ENCODE measurements around the gene ASXL1. TPM values are rescaled to one million over a fixed set of nuclear protein-coding genes. Genes with fewer than 3 reads are reported as not detected.

The ASXL1 gene
- total RNA-seq, 2 donors from 2014 or later, result 38.8 to 40.4 TPM

DNA sequence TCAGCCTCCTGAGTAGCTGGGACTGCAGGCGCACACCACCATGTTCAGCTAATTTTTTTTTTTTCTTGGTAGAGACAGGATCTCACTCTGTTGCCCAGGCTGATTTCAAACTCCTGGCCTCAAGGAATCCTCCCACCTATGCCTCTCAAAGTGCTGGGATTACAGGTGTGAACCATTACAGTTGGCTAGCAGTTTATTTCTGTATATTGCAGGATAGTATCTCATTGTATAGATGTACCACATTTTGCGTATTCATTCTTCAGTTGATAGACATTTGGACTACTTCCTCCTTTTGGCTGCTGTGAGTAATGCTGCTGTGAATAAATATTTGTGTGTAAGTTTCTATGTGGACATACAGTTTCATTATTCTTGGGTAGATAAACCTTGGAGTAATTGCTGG lies 32.9 kb downstream of the ASXL1 start:
- Histone ChIP-seq H3K27ac (peak overlapping the region; percentile 30), H3K4me3 (no peak overlapping the region), H3K4me1 (no peaks in the 10 kb centered on the region), H3K9ac (ENCODE audit: low read depth in 2 of 2, low read length in 2 of 2) (no peak overlapping the region), H3K9me3 (no peaks in the 10 kb centered on the region), H3K27me3 (no peaks in the 10 kb centered on the region), H3K36me3 (no peaks in the 10 kb centered on the region)
- DNase-seq, result no peak
- TF ChIP-seq, protein P1, sequence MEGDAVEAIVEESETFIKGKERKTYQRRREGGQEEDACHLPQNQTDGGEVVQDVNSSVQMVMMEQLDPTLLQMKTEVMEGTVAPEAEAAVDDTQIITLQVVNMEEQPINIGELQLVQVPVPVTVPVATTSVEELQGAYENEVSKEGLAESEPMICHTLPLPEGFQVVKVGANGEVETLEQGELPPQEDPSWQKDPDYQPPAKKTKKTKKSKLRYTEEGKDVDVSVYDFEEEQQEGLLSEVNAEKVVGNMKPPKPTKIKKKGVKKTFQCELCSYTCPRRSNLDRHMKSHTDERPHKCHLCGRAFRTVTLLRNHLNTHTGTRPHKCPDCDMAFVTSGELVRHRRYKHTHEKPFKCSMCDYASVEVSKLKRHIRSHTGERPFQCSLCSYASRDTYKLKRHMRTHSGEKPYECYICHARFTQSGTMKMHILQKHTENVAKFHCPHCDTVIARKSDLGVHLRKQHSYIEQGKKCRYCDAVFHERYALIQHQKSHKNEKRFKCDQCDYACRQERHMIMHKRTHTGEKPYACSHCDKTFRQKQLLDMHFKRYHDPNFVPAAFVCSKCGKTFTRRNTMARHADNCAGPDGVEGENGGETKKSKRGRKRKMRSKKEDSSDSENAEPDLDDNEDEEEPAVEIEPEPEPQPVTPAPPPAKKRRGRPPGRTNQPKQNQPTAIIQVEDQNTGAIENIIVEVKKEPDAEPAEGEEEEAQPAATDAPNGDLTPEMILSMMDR (IDR thresholded peaks at IDR 0.05), result no peak
- intact Hi-C loops (cut with DNase I), result no loop called here

DNA sequence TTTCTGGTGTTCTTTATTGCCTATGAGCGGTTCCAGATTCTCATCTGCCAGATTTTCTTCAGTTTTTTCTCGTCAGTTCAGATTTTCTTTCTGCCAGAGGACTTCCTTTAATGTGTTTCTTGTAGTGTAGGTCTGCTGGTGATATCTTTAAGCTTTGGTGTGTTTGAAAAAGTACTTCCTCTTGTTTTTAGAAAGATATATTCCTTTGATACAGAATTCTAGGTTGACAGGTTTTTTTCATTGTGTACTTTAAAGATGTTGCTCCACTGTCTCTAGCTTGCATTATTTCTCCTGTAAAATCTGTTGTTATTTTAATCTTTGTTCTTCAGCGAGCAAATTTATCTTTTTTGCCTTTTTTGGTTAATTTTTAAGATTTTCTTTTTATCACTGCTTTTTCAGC lies 36.9 kb downstream of the ASXL1 start:
- no peaks in the 10 kb centered on the region for H3K9me3 ChIP-seq
- intact Hi-C loops (cut with DNase I), result no loop called here
- no peak overlapping the region for H3K4me3 ChIP-seq
- no peak overlapping the region for H3K9ac ChIP-seq (ENCODE audit: low read depth in 2 of 2, low read length in 2 of 2)
- no peak overlapping the region for H3K27ac ChIP-seq
- TF ChIP-seq, protein P1 (IDR thresholded peaks at IDR 0.05), result no peak
- no peaks in the 10 kb centered on the region for H3K4me1 ChIP-seq
- no peak for DNase-seq
- no peaks in the 10 kb centered on the region for H3K27me3 ChIP-seq
- no peaks in the 10 kb centered on the region for H3K36me3 ChIP-seq

DNA sequence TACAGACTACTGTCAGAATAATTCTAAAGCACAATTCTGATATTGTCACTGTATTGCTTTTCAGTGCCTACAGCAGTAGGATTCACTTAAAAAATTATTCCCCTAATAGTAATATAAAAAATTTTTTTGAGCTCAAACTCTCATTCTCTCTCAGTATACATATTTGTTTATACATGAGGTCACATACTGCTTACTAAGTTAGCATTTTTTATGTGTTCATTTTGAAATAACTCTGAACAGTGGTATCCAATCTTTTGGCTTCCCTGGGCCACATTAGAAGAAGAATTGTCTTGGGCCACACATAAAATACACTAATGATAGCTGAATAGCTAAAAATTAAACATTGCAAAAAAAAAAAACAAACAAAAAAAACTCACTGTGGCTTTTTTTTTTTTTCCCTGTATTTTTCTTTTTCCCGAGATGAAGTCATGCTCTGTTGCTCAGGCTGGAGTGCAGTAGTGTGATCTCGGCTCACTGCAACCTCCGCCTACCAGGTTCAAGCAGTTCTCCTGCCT lies 38.6 kb downstream of the ASXL1 start:
- no peaks in the 10 kb centered on the region for H3K36me3 ChIP-seq
- intact Hi-C loops (cut with DNase I), result no loop called here
- no peak for DNase-seq
- H3K9ac ChIP-seq (ENCODE audit: low read depth in 2 of 2, low read length in 2 of 2), result no peak overlapping the region
- TF ChIP-seq, protein P1 (IDR thresholded peaks at IDR 0.05), result no peak
- no peaks in the 10 kb centered on the region for H3K4me1 ChIP-seq
- no peaks in the 10 kb centered on the region for H3K9me3 ChIP-seq
- H3K4me3 ChIP-seq, result no peak overlapping the region
- no peaks in the 10 kb centered on the region for H3K27me3 ChIP-seq
- H3K27ac ChIP-seq, result no peak overlapping the region

DNA sequence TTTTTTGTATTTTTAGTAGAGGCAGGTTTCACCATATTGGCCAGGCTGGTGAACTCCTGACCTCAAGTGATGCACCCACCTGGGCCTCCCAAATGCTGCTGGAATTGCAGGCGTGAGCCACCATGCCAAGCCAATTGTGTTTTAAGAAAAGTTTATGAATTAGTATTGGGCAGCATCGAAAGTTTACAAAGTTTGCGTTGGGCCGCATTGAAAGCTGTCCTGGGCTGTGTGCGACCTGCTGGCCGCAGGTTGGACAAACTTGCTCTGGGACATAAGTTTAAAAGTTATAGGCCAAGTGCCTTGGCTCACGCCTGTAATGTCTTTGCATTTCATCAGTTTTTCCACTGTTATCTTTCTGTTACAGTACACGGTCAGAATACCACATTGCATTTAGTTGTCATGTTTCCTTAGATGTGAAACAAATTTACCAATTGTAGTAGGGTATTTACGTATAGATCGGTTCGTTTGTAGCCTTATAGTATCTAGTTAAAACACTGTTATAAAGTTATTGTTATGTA lies 39.5 kb downstream of the ASXL1 start:
- Histone ChIP-seq H3K27me3 (no peaks in the 10 kb centered on the region), H3K9me3 (no peaks in the 10 kb centered on the region), H3K4me1 (no peaks in the 10 kb centered on the region), H3K27ac (no peak overlapping the region), H3K36me3 (no peaks in the 10 kb centered on the region), H3K4me3 (no peak overlapping the region), H3K9ac (ENCODE audit: low read depth in 2 of 2, low read length in 2 of 2) (no peak overlapping the region)
- intact Hi-C loops (cut with DNase I), result no loop called here
- TF ChIP-seq, protein P1 (IDR thresholded peaks at IDR 0.05), result no peak
- DNase-seq, result no peak

DNA sequence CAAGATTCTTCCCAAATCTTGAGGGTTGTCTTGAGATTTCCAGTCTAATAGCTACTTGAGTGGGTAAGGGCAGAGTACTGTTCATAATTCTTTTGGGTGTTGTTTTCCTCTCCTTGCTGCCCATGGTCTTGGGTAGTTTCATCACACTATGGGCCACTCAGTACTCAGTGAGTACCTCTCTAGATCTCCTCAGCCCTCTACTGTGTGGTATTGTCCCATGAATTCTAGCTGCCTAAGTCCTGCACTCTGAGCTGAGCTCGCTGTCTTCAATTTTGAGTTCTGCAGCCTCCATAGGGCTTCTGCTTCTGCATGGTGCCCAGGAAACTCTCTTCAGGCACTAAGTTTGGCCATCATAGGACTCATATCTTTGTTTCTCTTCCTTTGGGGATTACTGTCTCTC lies 42.3 kb downstream of the ASXL1 start:
- intact Hi-C loops (cut with DNase I), result no loop called here
- Histone ChIP-seq H3K36me3 (no peaks in the 10 kb centered on the region), H3K27ac (no peak overlapping the region), H3K9me3 (no peaks in the 10 kb centered on the region), H3K27me3 (no peaks in the 10 kb centered on the region), H3K9ac (ENCODE audit: low read depth in 2 of 2, low read length in 2 of 2) (no peak overlapping the region), H3K4me3 (no peak overlapping the region), H3K4me1 (no peaks in the 10 kb centered on the region)
- DNase-seq, result no peak
- TF ChIP-seq, protein P1 (IDR thresholded peaks at IDR 0.05), result no peak

Data from colonic mucosa (tissue), 4 donors.